IPS DF 4.7 (cell line): Measurements from ENCODE around the gene LGALSL.

Experiments used
- DNase-seq: peaks from one replicate; pipeline ENCODE4 v3.0.0-alpha.2; 2013; ENCODE audit warnings: low spot score; ENCODE audit errors: extremely low read depth

The LGALSL gene

DNA sequence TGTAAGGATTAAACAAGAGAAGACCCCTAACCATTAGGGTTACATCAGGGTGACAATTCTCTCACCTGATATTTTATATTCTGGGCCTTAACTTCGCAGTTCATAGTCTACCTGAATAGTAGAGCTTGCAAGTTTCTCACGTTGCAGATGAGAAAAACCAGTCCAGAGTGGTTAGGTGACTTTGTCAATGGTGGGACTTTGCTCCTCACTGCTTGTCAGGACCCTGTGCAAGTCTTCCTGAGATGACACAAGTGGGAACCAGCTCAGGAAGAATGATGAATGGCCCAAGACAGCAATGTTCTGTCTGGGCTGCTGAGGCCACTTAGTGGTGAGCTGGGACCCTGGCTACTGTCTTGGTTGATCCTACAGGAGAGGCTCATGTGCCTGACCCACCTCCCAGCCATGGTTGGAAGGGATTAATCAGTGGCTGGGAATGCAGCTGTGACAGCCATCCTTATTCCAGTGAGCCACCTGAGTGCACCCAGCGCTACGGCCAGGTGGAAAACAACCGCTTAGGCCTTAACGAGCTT lies 16.9 kb downstream of the LGALSL start:
- no peak for DNase-seq

DNA sequence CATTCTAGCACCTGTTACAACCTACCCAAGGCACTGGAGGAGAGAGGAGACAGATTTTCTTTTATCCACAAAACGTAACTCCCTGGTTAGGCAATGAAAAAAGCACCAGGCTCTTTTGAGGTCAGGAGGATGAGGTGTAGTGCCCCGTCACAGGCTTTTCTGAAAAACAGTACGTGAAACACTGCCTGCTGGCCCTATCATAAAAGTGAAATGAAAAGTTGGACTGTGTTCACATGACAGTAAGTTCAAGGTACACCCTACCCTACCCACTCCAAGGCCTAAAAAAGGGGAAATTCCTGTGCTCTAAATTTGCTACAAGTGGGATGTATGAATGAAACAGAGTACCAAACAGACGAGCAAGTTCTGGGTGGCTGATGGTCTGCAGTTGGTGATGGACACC lies 17.6 kb downstream of the LGALSL start:
- no peak for DNase-seq

DNA sequence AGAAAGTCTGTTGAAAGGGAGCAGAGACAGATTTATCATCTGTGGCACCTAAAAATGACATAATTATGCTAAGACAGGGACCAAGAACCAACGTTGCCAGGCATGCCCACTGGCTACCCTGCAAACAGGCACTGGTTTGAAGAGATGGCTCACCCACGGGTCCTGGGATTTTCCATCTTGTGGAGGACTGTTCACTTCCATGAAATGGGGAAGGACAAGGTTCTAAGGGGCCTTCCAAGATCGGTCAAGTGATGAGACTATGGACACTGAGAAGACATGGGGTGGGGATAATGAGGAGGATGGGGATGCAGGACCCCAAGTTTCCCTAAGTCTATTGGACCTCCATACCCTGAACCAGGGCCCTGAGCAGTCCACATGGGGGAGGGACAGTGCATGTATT lies 18.9 kb downstream of the LGALSL start:
- DNase-seq = no peak

DNA sequence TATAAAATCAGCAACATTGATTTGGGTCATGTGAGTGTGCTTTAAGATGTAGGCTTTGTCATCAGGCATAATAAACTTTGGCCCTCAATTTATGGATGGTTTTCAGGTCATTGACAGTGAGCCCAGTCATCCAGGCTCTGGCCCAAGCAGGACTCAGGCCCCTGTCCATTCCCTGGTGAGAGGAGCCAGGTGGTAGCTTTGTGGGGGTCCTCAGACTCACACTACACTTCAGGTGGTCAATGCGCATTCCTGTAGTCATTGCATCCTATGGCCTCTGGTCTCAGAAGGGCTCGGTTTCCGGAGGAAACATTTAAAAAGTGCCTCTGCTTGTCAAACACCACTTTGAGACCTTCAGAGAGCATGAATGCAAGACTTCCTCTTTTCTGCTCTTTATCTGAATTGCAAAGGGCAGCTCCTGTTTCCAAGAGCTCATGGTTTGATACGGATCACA lies 20.2 kb downstream of the LGALSL start:
- DNase-seq = no peak

DNA sequence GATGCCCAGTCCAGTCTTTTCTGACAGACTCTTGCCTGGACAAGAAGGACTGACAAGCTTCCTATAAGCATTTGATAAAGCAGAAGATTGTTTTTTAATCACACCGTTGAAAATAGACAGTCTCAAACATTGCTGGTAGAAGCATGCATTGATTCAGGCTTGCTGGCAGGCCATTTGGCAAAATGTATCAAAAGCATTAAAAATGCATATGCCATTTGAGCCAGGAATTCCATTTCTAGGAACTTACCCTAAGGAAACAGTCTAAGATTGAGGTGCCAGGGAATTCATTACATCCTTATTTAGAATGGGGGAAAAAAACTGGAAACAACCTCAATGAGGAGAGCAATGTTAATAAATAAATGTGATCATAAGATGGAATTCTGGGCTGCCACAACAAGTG lies 20.7 kb downstream of the LGALSL start:
- DNase-seq = no peak

DNA sequence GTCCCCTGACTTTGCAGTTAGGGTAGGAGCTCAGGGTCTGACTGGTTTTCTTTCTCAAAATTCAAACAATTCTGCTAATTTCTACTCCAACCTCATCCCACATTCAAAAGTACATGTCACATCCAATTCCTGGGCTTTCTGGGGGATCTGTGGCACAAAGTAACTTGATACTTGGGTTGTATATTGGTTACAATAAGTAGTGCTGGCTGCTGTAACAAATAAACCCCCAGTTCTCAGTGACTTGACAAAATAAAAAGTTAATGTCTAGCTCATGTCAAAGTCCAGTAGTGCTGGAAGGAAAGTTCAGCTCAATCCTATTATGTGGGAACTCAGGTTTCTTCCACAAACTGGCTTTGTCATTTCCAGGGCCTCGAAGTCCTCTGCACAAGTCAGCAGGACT lies 23.1 kb downstream of the LGALSL start:
- DNase-seq = no peak

DNA sequence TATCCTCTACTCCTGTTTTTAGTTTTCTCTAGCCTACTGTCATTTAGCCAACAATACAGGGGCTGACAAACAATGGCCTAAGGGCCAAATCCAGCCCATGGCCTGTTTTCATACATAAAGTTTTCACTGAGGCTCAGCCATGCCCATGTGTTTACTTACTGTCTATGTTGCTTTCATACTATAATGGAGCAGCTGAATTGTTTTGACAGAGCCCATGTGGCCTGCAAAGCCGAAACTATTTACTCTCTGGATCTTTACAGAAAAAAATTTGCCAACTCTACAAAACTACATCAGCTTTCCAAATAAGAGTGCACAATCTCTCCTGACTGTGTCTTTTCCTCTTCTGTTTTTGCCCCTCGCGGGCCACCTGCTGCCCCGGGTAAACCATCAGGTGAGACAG lies 24.0 kb downstream of the LGALSL start:
- no peak for DNase-seq

DNA sequence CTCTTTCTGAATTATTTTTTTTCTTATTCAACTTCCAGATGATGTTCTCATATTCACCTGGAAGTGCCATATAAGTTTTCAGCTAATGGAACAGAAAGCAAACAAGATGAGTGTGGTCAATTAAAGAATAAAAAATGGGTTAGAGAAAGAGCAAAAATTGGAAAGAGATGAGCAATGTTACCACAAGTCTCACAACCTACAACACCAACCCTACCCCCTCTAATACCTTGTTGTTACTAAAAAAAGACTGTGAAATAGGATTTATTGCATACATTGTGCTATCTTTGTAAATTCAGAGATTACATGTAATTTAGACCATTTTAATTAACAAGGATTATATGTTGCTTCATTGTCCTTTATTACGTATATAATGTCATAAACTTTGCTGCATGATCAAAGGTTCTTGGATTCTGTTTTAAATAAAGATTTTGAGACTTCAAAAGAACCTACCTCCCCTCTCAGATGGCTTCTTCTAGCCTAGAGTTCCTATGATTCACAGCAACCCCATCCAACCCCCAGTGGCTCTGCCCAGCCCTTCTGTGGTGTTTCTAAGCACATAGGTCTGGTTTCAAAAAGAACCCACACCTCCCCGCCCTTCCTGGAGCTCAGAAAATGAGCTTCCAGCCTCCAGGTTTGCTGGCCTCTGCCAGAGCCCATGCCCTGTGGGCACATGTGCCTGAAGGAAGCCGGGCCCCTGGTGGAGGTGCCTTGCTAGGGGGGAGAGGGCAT lies 24.7 kb downstream of the LGALSL start:
- DNase-seq = no peak

DNA sequence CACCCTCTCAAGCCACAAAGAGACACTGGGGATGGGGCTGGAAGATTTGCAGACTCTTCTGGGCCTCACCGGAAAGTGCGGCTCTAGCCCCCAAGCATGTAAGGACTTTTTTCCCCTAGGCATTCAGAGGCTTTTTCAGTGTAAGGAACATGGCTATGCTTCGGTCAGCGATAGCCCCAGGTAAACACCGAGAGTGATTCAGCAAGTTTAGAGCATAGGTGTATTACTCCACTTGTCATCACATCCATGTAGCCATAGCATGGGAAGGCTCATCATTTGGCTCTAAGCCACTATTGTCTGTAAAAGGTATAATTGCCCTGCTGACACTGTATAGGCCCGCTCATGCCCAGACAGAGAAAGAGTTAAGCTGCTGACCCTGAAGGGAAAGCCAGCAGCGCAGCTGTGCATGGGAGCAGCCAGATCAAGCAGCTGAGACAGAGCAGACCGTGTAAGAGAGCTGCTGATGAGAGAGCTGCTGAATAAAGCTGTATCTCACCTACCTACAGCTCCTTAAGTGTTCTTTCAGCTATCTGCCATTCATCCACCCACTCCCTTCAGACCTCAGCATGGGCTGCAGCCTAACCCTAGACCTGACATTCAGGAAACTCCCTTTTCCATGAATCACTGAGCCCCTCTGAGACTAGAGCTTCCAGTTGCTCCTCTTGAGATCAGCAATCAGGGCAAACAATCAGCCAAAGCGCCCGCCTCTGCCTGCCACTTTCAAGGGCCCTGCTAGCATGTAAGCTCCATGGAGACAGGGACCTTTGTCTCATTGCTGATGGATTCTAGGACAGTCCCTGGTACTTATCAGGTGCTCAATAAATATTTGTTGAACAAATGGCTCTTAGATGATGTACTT lies 25.5 kb downstream of the LGALSL start:
- DNase-seq = no peak

DNA sequence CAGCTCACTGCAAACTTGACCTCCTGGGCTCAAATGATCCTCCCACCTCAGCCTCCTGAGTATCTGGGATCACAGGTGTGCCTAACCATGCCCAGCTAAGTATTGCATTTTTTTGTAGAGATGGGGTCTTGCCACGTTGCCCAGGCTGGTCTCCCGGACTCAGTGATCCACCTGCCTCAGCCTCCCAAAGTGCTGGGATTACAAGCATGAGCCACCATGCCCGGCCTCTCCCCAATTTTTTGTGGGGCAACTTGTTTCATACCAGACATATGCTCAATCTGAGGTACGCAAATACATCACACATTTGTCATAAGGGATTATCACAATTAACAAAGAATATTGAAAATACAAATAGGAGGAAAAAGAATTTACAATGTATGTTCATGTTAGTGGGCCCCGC lies 27.7 kb downstream of the LGALSL start:
- no peak for DNase-seq

DNA sequence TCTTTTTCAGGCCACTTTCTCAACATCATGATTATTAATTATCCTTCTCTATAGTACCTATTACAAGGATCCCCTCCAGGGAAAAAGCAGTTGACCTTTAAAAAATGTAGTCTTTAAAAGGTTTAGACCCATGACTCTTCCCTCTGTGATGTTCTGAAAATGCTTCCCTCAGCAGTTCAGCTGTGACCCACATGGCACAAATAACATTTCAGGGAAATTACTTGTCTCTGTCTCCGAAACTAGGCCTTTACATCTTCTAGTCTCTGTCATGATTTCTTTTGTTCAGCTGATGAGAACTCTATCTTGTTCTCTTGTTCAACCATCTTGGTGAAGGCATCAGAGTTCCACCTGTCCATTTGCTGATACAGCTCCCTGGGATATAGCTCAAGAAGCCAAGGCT lies 28.3 kb downstream of the LGALSL start:
- no peak for DNase-seq

DNA sequence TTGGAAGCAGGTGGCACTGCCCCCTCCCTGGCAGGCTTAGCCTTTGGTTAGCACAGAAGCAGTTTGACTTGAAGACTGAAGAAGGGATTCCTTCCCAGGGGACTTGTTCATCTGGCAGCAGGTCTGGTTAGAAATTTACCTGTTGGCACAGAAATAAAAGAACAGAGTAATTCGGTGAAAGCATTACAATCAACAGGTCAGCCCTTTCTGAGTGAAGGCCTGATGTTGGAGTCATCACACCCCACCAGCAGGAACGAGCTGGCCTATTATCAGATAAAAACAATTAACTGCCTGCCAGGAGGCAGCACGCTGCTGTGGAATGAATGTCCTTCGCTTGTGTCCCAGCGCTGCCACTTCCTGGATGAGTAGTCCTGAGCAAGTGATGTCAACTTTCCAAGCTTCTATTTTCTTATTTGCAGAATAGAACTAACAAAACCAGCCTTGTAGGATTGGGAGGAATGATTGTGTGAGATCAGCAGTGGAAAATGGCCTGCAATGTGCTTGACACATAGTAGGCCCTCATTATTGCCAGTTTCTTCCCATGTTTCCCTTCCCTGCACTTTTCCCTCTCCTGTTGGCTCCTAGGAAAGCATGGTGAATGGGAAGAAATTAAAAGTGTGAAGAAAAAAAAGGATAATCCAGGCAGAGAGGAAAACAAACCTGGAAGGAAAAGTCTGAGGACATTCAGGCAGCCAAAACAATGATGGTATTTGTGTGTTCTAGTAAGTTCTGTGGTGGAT lies 29.0 kb downstream of the LGALSL start:
- no peak for DNase-seq

DNA sequence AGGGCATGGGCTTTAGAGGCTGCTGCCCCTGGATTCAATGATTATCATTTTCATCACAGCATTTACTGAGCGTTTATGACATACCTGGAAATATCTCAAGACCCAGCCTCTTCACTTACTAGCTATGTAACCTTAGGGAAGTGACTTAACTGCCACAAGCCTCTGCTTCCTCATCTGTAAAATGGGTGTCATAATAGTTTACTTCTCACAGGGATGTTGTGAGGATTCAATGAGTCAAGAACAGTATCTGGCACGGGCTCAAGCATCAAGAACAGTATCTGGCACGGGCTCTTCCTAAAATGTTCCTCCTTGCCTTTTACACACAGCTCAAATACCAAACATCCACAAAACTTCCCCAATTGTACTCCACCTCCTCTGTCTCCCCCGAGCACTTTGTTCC lies 31.4 kb downstream of the LGALSL start:
- DNase-seq = no peak

DNA sequence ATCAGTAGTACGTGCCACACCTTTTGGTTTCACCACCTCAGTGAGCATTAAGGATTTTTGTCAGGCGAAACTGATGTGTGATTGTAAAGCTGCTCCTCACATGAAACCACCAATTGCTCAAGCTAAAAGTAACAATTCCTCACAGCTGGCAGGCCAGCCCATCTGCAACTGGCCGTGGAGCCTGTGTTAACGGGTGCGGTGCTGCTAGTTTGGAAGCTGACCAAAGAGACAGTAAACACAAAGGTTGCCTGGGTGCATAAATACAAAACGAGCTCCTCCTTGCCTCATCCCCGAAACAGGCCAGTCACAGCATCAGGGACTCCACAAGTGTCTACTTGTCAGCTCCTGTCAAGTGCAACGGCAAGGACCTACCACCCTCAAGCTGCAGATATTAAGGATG lies 32.0 kb downstream of the LGALSL start:
- no peak for DNase-seq

DNA sequence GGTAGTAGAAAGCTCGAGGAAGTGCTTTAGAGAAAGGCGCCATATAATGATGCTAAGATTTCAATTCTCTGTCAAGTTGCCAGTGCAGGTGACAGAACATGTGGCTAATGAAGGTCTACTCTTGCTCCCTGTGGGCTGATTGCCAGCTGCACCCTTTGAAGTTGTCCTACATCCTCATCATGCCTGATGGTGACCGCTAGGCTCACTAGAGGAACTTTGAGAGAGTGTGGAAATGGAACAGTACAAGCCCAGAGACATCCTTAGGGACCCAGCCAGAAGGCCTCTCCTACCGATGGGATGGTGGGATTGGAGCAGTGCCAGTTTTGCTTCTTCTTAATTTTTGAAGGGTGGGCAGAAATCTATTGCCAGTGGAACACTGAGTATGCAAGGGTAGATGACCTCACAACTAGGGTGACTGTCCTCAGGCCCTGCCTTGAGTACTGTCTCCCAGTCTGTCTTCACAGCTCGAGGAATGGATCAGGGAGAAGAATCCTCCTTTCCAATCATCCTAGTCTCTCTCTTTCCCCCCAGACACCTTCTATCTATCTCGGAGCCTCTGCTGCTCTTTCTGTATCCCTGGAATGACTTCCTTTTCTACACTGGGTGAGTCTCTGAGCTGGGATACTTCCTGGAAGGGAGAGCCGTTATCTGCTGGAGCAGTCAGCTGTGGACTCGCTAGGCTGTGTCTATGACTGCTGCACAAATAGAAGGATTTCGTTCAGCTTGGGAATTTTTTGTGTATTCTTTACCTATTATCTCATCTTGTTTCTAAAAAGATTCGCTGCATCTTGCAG lies 33.5 kb downstream of the LGALSL start:
- no peak for DNase-seq

DNA sequence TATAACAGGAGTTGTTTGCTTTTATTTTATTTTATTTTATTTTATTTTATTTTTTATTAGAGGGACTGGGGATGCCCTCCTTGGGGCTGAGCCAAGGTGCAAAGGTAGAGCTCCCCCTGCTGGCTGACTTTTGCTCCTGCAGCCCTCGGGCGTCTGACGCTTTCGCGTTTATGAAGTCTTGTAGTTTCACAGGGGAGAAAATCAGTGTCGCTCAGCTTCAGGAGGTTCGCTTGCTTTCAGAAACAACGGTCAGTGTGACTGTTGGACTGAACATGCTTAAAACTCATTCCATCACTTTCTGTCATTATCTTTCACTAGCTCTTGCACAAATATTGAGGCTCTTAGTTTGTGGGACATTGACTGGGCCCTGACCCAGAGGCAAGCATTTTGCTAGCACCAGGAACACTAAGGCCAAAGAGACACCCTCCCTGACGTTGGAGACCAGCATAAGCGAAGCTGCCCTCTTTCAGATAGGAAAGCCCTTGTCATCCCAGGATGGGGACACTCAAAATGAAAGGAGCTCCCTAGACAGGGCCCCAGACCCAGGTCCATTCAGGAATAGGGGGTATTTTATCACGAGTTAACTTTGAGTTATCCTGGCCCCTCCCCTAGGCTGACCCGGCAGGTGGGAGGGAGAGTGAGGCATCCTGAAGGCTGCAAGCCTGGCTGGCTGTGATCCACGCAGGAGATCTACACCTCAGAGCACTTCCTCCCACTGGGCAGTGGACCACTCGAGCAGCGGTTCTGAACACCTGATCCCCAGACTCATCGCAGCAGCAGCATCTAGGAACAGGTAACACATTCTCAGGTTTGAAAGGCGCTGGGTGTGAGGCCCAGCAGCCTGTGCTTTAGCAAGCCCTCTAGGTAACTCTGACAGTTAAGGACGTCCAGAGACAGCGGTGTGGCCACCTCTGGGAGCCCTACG lies 34.4 kb downstream of the LGALSL start:
- peak; percentile 58 for DNase-seq

DNA sequence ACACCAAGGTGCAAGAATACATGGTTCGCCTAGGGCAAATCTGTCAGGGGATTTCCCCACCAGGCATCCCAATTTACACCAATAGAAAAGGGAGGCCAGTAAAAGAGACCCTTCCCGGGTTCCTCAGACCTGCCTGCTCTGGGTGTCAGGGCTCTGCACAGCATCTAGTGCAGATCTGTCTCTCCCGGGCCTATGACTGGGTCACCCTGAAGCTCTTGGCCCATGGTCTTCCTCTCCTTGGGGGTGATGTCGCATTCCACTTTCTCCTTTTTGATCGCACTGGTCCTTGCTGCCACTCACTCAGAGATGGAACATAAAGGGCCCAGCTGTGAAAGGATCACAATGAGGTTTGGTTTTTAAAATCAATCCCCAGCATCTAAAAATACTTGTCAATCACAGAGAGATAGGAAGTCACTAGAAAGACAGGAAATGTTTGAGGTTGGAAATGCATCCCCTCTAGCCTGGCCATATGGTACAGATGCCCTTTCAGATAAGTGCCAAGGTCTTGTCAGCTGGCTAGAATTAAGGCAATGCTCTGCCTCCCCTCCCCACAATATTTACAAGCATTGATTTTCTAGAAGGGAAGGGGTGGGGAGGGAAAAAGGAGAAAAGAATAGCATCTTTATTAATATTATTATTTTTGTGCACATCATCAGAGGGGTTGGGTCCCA lies 35.3 kb downstream of the LGALSL start:
- DNase-seq = no peak

DNA sequence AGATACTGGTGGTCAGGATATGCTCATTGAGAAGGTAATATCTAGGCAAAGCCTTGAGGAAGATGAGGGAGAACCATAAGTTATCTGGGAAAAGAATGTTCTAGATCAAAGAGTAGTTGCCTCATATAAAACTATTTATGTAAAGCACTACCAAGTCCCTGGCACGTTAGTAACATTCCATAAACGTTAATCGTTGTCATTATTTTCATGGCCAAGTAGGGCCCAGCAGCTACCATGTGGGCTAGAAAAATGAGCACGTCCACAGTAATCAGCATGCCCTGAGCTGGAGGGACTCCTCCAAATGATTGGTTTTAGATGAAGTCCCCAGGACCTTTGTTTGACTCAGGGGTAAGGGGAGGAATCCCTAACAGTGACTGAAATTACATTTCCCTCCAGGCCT lies 37.5 kb downstream of the LGALSL start:
- DNase-seq = no peak

DNA sequence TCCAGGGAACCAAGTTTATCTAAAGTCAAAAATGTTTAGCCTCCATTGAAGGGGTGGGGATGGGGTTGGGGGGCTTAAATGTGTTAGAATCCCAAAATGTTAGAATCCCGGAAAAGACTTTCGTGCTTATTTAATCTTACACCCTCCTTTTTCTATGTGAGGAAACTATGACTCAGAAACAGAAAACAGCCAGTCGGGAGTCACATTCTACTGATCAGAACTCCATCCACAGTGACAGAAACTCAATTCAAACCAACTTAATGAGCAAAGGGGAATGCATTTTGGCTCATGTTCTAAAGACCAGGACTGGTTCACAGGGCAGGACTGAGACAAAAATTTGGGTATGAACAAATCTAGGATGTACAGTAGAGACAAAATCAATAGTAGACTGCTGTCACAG lies 38.3 kb downstream of the LGALSL start:
- DNase-seq = no peak
